ENCODE data around the gene RPL39L.

DNA sequence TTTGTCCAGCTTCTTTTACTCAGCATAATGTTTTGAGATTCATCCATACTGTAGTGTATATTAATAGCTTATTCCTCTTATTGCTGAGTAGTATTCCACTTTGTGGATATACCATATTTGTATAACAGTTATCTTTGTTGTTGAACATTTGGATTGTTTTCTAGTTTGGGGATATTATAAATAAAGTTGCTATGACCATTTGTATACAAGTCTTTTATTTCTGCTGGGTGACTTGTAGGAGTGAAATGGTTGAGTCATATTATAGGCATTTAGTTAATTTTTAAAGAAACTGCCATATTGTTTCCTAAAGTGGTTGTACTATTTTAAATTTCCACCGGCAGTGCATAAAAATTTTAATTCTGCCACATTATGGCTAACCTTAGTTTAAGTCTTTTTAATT is 53.4 kb downstream of the RPL39L start:
- TF ChIP-seq, protein P1, sequence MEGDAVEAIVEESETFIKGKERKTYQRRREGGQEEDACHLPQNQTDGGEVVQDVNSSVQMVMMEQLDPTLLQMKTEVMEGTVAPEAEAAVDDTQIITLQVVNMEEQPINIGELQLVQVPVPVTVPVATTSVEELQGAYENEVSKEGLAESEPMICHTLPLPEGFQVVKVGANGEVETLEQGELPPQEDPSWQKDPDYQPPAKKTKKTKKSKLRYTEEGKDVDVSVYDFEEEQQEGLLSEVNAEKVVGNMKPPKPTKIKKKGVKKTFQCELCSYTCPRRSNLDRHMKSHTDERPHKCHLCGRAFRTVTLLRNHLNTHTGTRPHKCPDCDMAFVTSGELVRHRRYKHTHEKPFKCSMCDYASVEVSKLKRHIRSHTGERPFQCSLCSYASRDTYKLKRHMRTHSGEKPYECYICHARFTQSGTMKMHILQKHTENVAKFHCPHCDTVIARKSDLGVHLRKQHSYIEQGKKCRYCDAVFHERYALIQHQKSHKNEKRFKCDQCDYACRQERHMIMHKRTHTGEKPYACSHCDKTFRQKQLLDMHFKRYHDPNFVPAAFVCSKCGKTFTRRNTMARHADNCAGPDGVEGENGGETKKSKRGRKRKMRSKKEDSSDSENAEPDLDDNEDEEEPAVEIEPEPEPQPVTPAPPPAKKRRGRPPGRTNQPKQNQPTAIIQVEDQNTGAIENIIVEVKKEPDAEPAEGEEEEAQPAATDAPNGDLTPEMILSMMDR (IDR thresholded peaks at IDR 0.05; ENCODE audit: borderline replicate concordance, extremely low read depth, low read length, poor library complexity, severe bottlenecking): no peak
- no peak for TF ChIP-seq EZH2 (IDR thresholded peaks at IDR 0.05; ENCODE audit: borderline replicate concordance, low read depth, low read length, severe bottlenecking)
